ENCODE results near the gene MDM4. TPM values are rescaled to one million over a fixed set of nuclear protein-coding genes. Genes with fewer than 3 reads are reported as not detected.

Gene MDM4
- total RNA-seq, 1 experiment from 2014 or later, result 56.5 TPM

DNA sequence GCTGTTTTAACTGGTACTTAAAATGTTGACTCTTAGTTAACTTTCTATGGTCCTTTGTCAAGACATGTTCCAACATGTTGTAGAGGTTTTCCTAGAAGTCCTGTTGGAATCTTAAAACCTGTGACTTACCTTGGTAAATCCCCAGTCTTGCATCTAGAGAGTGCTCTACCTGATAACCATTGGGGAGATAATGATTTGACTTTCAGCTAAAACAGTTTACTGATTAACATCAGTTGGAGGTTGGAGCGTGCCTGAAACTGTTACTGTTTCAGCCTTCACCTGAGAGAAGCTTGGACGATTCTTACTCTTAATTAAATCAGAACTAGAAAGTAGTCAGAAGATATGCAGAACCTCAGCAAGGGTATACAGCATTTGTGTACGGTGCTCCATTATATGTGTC lies 8.8 kb downstream of the MDM4 start:
- Mint-ChIP-seq H3K27ac (ENCODE audit: unreplicated experiment) (no peak overlapping the region), H3K36me3 (ENCODE audit: insufficient read depth, unreplicated experiment) (peaks cover 74% of the 10 kb centered on the region), H3K4me3 (ENCODE audit: unreplicated experiment) (no peak overlapping the region), H3K9me3 (ENCODE audit: unreplicated experiment) (peaks cover 9% of the 10 kb centered on the region), H3K4me1 (ENCODE audit: low read depth, unreplicated experiment) (peaks cover 5% of the 10 kb centered on the region), H3K27me3 (ENCODE audit: insufficient read depth, unreplicated experiment) (no peaks in the 10 kb centered on the region)
- DNase-seq, result no peak
- H3K4me3 ChIP-seq (ENCODE audit: low read depth, low read length), result no peak overlapping the region
- CTCF ChIA-PET, result no interaction called here
- no TSS peak for BruUV-seq (replicated peaks)
- POLR2A ChIA-PET, result interaction anchor here (1.1 kb wide), 1 partner anchor 9 kb away, joined by 4 read pairs; the partner anchor contains the start of gene MDM4
- no peaks in the 10 kb centered on the region for H3K27me3 ChIP-seq (replicated peaks; ENCODE audit: control insufficient read depth, insufficient read depth, low read length)
- peaks cover 2% of the 10 kb centered on the region for H3K36me3 ChIP-seq (ENCODE audit: control insufficient read depth, insufficient read depth, low read length)
- intact Hi-C loops (cut with micrococcal nuclease; ENCODE audit: unreplicated experiment), result no loop called here
- TF ChIP-seq, protein P1, sequence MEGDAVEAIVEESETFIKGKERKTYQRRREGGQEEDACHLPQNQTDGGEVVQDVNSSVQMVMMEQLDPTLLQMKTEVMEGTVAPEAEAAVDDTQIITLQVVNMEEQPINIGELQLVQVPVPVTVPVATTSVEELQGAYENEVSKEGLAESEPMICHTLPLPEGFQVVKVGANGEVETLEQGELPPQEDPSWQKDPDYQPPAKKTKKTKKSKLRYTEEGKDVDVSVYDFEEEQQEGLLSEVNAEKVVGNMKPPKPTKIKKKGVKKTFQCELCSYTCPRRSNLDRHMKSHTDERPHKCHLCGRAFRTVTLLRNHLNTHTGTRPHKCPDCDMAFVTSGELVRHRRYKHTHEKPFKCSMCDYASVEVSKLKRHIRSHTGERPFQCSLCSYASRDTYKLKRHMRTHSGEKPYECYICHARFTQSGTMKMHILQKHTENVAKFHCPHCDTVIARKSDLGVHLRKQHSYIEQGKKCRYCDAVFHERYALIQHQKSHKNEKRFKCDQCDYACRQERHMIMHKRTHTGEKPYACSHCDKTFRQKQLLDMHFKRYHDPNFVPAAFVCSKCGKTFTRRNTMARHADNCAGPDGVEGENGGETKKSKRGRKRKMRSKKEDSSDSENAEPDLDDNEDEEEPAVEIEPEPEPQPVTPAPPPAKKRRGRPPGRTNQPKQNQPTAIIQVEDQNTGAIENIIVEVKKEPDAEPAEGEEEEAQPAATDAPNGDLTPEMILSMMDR (IDR thresholded peaks at IDR 0.05; ENCODE audit: insufficient read depth in 1 of 2, low read depth in 1 of 2, low read length in 1 of 2, severe bottlenecking in 1 of 2, unreplicated experiment in 1 of 2), result no peak
- H3K4me1 ChIP-seq, result 0 out of 2 replicates have a peak, but pooled peaks cover 7% of the 10 kb centered on the region
- H3K9me3 ChIP-seq, result peaks cover 10% of the 10 kb centered on the region

GRCh38 chr1:204528241-204528640 lies 12.0 kb downstream of the MDM4 start:
- H3K4me1 ChIP-seq, result 0 out of 2 replicates have a peak, but pooled peaks cover 7% of the 10 kb centered on the region
- peaks cover 2% of the 10 kb centered on the region for H3K36me3 ChIP-seq (ENCODE audit: control insufficient read depth, insufficient read depth, low read length)
- H3K9me3 Mint-ChIP-seq (ENCODE audit: unreplicated experiment), result peaks cover 9% of the 10 kb centered on the region
- TF ChIP-seq, protein P1 (IDR thresholded peaks at IDR 0.05; ENCODE audit: insufficient read depth in 1 of 2, low read depth in 1 of 2, low read length in 1 of 2, severe bottlenecking in 1 of 2, unreplicated experiment in 1 of 2), result no peak
- intact Hi-C loops (cut with micrococcal nuclease; ENCODE audit: unreplicated experiment), result no loop called here
- ChIA-PET POLR2A (interaction anchor here (0.6 kb wide), 1 partner anchor 15 kb away, joined by 5 read pairs; no protein-coding TSS in a partner anchor), CTCF (no interaction called here)
- no peak overlapping the region for H3K27ac Mint-ChIP-seq (ENCODE audit: unreplicated experiment)
- no peaks in the 10 kb centered on the region for H3K27me3 Mint-ChIP-seq (ENCODE audit: insufficient read depth, unreplicated experiment)
- no peak overlapping the region for H3K4me3 Mint-ChIP-seq (ENCODE audit: unreplicated experiment)
- no peak overlapping the region for H3K4me3 ChIP-seq (ENCODE audit: low read depth, low read length)
- 0 out of 2 replicates have a peak, but pooled peaks cover 2% of the 10 kb centered on the region for H3K9me3 ChIP-seq
- no peak for DNase-seq
- no peaks in the 10 kb centered on the region for H3K27me3 ChIP-seq (replicated peaks; ENCODE audit: control insufficient read depth, insufficient read depth, low read length)
- peaks cover 5% of the 10 kb centered on the region for H3K4me1 Mint-ChIP-seq (ENCODE audit: low read depth, unreplicated experiment)
- H3K36me3 Mint-ChIP-seq (ENCODE audit: insufficient read depth, unreplicated experiment), result peaks cover 68% of the 10 kb centered on the region
- BruUV-seq (replicated peaks), result no TSS peak

DNA sequence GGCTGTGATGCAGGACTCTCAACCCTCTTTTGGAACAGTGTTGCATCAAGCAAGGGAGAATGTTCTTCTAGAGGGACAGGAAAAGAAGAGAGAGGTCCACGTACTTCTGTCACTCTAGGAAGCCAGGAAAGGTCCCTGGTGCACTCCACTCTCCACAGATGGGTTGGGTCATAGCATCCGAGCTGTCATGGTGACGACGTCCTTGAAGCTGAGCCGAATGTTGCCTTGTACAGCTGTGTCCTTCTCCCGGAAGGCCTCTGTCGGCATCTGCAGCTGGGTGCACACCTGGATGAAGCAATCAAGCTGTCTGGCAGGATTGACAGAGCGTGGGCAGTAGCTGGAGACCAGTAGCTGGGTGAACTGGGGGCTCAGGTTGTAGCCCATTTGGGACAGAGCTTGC lies 12.5 kb downstream of the MDM4 start:
- ChIA-PET POLR2A (no interaction called here), CTCF (no interaction called here)
- peaks cover 5% of the 10 kb centered on the region for H3K4me1 Mint-ChIP-seq (ENCODE audit: low read depth, unreplicated experiment)

More for the DNA sequence above, 12.5 kb downstream of the MDM4 start:
- Histone ChIP-seq H3K4me1 (0 out of 2 replicates have a peak, but pooled peaks cover 7% of the 10 kb centered on the region), H3K4me3 (ENCODE audit: low read depth, low read length) (no peak overlapping the region), H3K36me3 (ENCODE audit: control insufficient read depth, insufficient read depth, low read length) (peaks cover 2% of the 10 kb centered on the region), H3K27me3 (replicated peaks; ENCODE audit: control insufficient read depth, insufficient read depth, low read length) (no peaks in the 10 kb centered on the region), H3K9me3 (no peaks in the 10 kb centered on the region)
- BruUV-seq (replicated peaks), result no TSS peak
- intact Hi-C loops (cut with micrococcal nuclease; ENCODE audit: unreplicated experiment), result no loop called here
- H3K27ac Mint-ChIP-seq (ENCODE audit: unreplicated experiment), result no peak overlapping the region
- no peak for DNase-seq
- no peaks in the 10 kb centered on the region for H3K27me3 Mint-ChIP-seq (ENCODE audit: insufficient read depth, unreplicated experiment)
- H3K36me3 Mint-ChIP-seq (ENCODE audit: insufficient read depth, unreplicated experiment), result peaks cover 69% of the 10 kb centered on the region
- no peak overlapping the region for H3K4me3 Mint-ChIP-seq (ENCODE audit: unreplicated experiment)
- TF ChIP-seq, protein P1 (IDR thresholded peaks at IDR 0.05; ENCODE audit: insufficient read depth in 1 of 2, low read depth in 1 of 2, low read length in 1 of 2, severe bottlenecking in 1 of 2, unreplicated experiment in 1 of 2), result no peak
- peaks cover 6% of the 10 kb centered on the region for H3K9me3 Mint-ChIP-seq (ENCODE audit: unreplicated experiment)
